GM19351 (cell line): ENCODE results near the gene CAPZA2.
"Not testable (repeated sequence)": the region's sequence is repeated elsewhere in the genome, so short reads cannot be mapped to it uniquely, and the experiment has no call there.

Experiments
- ATAC-seq: cut with Tn5 transposase; IDR thresholded peaks from one replicate; pipeline ENCODE4 v1.9.1; 2021; ENCODE audit warnings: mild to moderate bottlenecking, moderate library complexity; ENCODE audit not compliant: unreplicated experiment

The CAPZA2 gene

GRCh38 chr7:116912269-116912909 is 50.0 kb downstream of the CAPZA2 start:
- ATAC-seq: no peak

- ATAC-seq: no peak
These were observed 56.3 kb downstream of the CAPZA2 start for GRCh38 chr7:116918704-116919103.

- ATAC-seq: no peak
These were observed 58.0 kb downstream of the CAPZA2 start for GRCh38 chr7:116920359-116920758.

GRCh38 chr7:116922545-116922944 is 60.2 kb downstream of the CAPZA2 start:
- ATAC-seq: no peak

- no peak for ATAC-seq
These were observed 62.4 kb downstream of the CAPZA2 start for GRCh38 chr7:116924741-116925140.

GRCh38 chr7:116929021-116929420 is 66.6 kb downstream of the CAPZA2 start:
- ATAC-seq: no peak

- peak; percentile 83 for ATAC-seq
These were observed 67.8 kb downstream of the CAPZA2 start for GRCh38 chr7:116929914-116930913.

GRCh38 chr7:116932566-116932965 is 70.2 kb downstream of the CAPZA2 start:
- no peak for ATAC-seq

GRCh38 chr7:116933465-116933864 is 71.1 kb downstream of the CAPZA2 start:
- ATAC-seq: no peak

- ATAC-seq: no peak
These were observed 72.2 kb downstream of the CAPZA2 start for GRCh38 chr7:116934580-116934979.

GRCh38 chr7:116936844-116937243 is 74.5 kb downstream of the CAPZA2 start:
- not testable (repeated sequence) for ATAC-seq

- ATAC-seq: peak; percentile 48
These were observed 76.3 kb downstream of the CAPZA2 start for GRCh38 chr7:116938678-116939077.

GRCh38 chr7:116940689-116941370 is 78.4 kb downstream of the CAPZA2 start:
- no peak for ATAC-seq

- ATAC-seq: no peak
These were observed 80.1 kb downstream of the CAPZA2 start for GRCh38 chr7:116942504-116942903.

- ATAC-seq: no peak
These were observed 86.5 kb downstream of the CAPZA2 start for GRCh38 chr7:116948934-116949333.

- ATAC-seq: no peak
These were observed 87.8 kb downstream of the CAPZA2 start for GRCh38 chr7:116949941-116950801.

- no peak for ATAC-seq
These were observed 88.5 kb downstream of the CAPZA2 start for GRCh38 chr7:116950889-116951351.

GRCh38 chr7:116951366-116952292 is 89.2 kb downstream of the CAPZA2 start:
- no peak for ATAC-seq

- ATAC-seq: peak; percentile 18
These were observed 90.4 kb downstream of the CAPZA2 start for GRCh38 chr7:116952635-116953371.
